ENCODE data around the gene AARS1.
"Not testable (repeated sequence)": the region's sequence is repeated elsewhere in the genome, so short reads cannot be mapped to it uniquely, and the experiment has no call there.

The AARS1 gene

DNA sequence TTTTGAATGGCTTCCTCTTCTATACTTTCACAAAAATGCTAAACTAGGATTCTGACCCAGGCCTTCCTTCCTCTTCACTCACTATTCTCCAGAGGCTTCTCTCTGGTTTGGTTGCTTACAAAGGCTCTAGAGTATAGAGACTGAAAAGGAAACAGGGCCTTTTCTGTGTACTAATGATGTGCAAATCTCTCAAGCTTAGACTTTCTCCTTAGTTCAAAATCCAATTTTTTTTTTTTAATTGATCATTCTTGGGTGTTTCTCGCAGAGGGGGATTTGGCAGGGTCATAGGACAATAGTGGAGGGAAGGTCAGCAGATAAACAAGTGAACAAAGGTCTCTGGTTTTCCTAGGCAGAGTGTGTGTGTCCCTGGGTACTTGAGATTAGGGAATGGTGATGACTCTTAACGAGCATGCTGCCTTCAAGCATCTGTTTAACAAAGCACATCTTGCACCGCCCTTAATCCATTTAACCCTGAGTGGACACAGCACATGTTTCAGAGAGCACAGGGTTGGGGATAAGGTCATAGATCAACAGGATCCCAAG is 65.3 kb downstream of the AARS1 start:
- DNase-seq, result not testable (repeated sequence)

DNA sequence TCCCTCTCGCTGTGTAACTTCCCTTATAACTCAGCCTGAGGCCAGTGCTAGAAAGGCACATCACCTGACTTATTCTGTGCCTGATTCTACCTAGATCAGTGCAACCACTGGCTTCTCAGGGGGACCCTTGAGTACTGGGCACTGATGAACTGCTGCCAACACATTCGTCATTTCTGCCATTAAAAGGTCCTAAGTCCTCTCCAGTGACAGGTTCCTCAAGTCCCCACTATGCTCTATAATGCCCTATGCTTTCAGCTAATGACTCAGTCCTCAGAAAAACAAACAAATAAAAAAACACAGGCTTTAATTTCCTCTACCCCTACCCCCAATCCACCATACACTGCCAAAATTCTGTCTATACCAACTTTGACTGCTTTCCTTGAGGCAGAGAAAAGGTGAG is 66.1 kb downstream of the AARS1 start:
- not testable (repeated sequence) for DNase-seq

DNA sequence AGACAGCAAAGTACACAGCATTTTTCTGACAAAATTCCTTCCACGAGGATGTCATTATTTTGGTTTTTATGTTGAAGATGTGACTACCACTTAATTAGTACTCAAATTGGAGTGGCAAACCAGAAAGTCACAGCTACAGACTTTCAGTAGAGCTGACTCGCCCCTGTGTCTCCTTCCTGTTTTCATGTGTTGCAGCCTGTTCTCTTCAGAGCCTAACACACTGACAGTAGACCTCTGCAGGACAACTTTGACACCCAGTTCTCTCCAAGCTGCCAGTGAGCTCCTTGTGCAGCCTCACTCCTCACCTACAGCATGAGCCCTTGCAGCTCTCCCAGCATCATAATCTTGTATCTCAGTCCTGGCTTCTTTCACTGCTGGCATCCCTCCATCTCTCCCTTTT is 66.7 kb downstream of the AARS1 start:
- not testable (repeated sequence) for DNase-seq

DNA sequence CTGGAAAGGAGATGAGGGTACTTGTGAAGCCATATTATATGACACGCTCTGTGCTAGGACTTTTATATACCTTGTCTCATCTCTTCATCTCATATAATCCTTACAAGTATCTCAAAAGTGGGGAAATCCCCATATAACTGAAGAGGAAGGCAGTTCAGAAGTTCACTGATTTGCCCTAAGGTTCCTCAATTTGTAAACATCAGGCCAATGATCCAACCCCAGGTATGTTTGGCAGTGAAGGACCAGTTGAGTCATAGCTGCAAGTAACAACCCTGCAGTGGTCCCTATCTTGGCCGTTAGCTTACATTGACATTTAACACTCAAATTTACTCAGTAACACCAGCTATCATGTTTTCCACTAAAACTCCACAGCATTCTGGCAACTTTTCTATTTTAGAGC is 70.7 kb downstream of the AARS1 start:
- DNase-seq, result not testable (repeated sequence)

DNA sequence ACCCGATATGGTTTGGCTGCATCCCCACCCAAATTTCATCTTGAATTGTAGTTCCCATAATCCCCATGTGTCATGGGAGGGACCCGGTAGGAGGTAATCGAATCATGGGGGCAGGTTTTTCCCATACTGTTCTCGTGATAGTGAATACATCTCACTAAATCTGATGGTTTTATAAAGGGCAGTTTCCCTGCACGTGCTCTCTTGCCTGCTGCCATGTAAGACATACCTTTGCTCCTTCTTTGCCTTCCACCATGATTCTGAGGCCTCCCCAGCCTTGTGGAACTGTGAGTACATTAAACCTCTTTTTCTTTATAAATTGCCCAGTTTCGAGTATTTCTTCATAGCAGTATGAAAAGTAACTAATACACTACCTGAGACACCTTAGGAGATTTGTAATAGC is 82.9 kb downstream of the AARS1 start:
- DNase-seq, result not testable (repeated sequence)

DNA sequence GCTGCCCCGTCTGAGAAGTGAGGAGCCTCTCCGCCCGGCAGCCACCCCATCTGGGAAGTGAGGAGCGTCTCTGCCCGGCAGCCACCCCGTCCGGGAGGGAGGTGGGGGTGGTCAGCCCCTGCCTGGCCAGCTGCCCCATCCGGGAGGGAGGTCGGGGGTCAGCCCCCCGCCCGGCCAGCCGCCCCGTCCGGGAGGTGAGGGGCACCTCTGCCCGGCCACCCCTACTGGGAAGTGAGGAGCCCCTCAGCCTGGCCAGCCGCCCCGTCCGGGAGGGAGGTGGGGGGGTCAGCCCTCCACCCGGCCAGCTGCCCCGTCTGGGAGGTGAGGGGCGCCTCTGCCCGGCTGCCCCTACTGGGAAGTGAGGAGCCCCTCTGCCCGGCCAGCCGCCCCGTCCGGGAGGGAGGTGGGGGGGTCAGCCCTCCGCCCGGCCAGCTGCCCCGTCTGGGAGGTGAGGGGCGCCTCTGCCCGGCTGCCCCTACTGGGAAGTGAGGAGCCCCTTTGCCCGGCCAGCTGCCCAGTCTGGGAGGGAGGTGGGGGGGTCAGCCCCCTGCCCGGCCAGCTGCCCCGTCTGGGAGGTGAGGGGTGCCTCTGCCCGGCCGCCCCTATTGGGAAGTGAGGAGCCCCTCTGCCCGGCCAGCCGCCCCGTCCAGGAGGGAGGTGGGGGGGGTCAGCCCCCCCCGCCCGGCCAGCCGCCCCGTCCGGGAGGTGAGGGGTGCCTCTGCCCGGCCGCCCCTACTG is 84.5 kb downstream of the AARS1 start:
- DNase-seq, result not testable (repeated sequence)

DNA sequence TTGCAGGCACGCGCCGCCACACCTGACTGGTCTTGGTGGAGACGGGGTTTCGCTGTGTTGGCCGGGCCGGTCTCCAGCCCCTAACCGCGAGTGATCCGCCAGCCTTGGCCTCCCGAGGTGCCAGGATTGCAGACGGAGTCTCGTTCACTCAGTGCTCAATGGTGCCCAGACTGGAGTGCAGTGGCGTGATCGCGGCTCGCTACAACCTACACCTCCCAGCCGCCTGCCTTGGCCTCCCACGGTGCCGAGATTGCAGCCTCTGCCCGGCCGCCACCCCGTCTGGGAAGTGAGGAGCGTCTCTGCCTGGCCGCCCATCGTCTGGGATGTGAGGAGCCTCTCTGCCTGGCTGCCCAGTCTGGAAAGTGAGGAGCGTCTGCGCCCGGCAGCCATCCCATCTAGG is 85.3 kb downstream of the AARS1 start:
- not testable (repeated sequence) for DNase-seq

DNA sequence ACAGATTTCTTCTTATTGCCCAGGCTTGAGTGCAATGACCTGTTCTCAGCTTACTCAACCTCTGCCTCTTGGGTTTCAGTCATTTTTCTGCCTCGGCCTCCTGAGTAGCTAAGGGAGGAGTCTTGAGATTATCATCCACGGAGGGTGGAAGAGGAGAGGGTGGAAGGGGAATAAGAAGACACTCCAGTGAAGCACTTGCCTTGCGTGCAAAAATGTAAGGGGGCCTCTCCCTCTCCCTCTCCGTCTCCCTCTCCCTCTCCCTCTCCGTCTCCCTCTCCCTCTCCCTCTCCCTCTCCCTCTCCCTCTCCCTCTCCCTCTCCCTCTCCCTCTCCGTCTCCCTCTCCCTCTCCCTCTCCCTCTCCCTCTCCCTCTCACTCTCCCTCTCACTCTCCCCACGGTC is 85.8 kb downstream of the AARS1 start:
- DNase-seq, result not testable (repeated sequence)
